ENCODE results near the gene MAT1A.

DNA sequence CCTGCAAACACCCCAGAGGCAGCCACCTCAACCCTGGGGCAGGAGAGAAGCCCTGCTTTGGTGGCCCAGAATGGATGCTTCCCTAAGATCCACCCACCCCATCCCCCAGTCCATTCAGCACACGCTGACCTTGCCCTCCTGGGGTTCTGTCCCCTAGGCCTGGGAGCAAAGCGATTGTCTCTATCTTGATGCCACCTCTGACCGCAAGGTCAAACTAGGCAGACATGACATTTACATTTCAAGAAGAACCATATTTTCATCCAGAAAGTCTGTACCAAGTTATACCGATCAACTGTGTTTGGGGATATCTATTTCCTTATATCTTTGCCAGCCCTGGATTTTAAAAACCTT, 23.0 kb downstream of the MAT1A start:
- TF ChIP-seq, protein P1, sequence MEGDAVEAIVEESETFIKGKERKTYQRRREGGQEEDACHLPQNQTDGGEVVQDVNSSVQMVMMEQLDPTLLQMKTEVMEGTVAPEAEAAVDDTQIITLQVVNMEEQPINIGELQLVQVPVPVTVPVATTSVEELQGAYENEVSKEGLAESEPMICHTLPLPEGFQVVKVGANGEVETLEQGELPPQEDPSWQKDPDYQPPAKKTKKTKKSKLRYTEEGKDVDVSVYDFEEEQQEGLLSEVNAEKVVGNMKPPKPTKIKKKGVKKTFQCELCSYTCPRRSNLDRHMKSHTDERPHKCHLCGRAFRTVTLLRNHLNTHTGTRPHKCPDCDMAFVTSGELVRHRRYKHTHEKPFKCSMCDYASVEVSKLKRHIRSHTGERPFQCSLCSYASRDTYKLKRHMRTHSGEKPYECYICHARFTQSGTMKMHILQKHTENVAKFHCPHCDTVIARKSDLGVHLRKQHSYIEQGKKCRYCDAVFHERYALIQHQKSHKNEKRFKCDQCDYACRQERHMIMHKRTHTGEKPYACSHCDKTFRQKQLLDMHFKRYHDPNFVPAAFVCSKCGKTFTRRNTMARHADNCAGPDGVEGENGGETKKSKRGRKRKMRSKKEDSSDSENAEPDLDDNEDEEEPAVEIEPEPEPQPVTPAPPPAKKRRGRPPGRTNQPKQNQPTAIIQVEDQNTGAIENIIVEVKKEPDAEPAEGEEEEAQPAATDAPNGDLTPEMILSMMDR (IDR thresholded peaks at IDR 0.05; ENCODE audit: insufficient read depth, low read depth, low read length): no peak
- TF ChIP-seq EZH2 (IDR thresholded peaks at IDR 0.05; ENCODE audit: insufficient read depth, low read length): no peak
